Adrenal gland (tissue), 12 donors: ENCODE measurements around the gene VWC2L. TPM values are rescaled to one million over a fixed set of nuclear protein-coding genes. Genes with fewer than 3 reads are reported as not detected.

ENCODE experiments used
- DNase-seq, 7 donors: peaks; one replicate each; pipeline ENCODE4 v3.0.0-alpha.2; 2019 to 2020
- H3K27ac ChIP-seq, 5 donors: fragments of 200-600 bp; sonication (generic) in 4 of 5; 1 replicate in 3 of 5; 2 replicates in 2 of 5; pipeline versions ENCODE4 v1.5.1 to v1.8.0; 2016 to 2020; ENCODE audit warnings: mild to moderate bottlenecking in 1 of 5
- H3K27me3 ChIP-seq: fragments of 200-600 bp; 2 replicates; pipeline ENCODE4 v1.8.0; 2021
- H3K36me3 ChIP-seq, 2 donors: fragments of 200-600 bp; replicated peaks in 1 of 2; 1 replicate in 1 of 2; 2 replicates in 1 of 2; pipeline versions ENCODE4 v1.5.1 to v1.8.0; 2018 to 2022
- H3K4me1 ChIP-seq, 2 donors: fragments of 200-600 bp; replicated peaks in 1 of 2; 1 replicate in 1 of 2; 2 replicates in 1 of 2; pipeline versions ENCODE4 v1.5.1 to v1.8.0; 2018 to 2021
- H3K4me3 ChIP-seq, 4 donors: fragments of 200-600 bp; sonication (generic) in 3 of 4; one replicate each; pipeline ENCODE4 v1.5.1; 2016 to 2018
- H3K9me3 ChIP-seq, 3 donors: fragments of 200-600 bp; sonication (generic) in 1 of 3; replicated peaks in 1 of 3; 1 replicate in 2 of 3; 2 replicates in 1 of 3; pipeline versions ENCODE4 v1.5.1 to v1.8.0; 2016 to 2021
- CTCF ChIP-seq, 6 experiments: fragments of 450-650 bp in 4 of 6; fragments of 200-600 bp in 2 of 6; sonication (generic) in 1 of 6; IDR thresholded peaks; 1 replicate in 5 of 6; 2 replicates in 1 of 6; pipeline versions ENCODE4 v1.5.1 to v1.8.0; 2016 to 2021; ENCODE audit warnings: antibody characterized with exemption in 6 of 6, mild to moderate bottlenecking in 2 of 6, moderate library complexity in 1 of 6
- POLR2A ChIP-seq, 2 donors: fragments of 450-650 bp; IDR thresholded peaks; one replicate each; pipeline ENCODE4 v1.6.1; 2017; ENCODE audit warnings: antibody characterized with exemption in 2 of 2, mild to moderate bottlenecking in 2 of 2, moderate library complexity in 1 of 2
- WGBS, 4 donors: extraction: QIAGEN DNeasy Blood & Tissue Kit in 2 of 4; methylation state at CpG; one replicate each; pipeline versions ENCODE4 v1.1.5 to v1.1.7; 2013 to 2017; 5-methylcytosine and 5-hydroxymethylcytosine counted together
- intact Hi-C, 2 donors: fragments of 100-400 bp; cut with DNase I; formaldehyde crosslinking; loops; one replicate each; pipeline versions ENCODE4 v1.14.1 to v1.15.0; 2022 to 2023
- polyA plus RNA-seq, 3 donors: library from polyadenylated mRNA; stranded (reverse); fragments of 200-250 nt in 2 of 3; fragments of 350-450 nt in 1 of 3; fragmentation: Illumina TruSeq in 1 of 3; extraction: RNeasy Lipid Tissue Mini Kit (QIAGEN cat#74804) in 1 of 3; gene quantifications; one replicate each; pipeline ENCODE4 v1.2.3, GENCODE V29; 2013 to 2014
- total RNA-seq, 9 donors: library from RNA; depleted of rRNA in 4 of 9; stranded (reverse); fragments of >200 nt in 4 of 9; fragments of 120-200 nt in 1 of 9; fragmentation: NEBNext Ultra II Directional in 1 of 9; extraction: Animal tissue kit (Norgen Biotek cat#: 25700) in 1 of 9; gene quantifications; one replicate each; pipeline versions ENCODE4 v1.1.0 to v1.2.4, GENCODE V29; 2013 to 2023
- donor health status: healthy with polysubstance abuse.
- donor health status: Bipolar disorder and iron deficiency.
- donor health status: DM: yes; HTN: yes; CAD: no.
- donor health status: DM: no; HTN: no; CAD: no.
- donor health status: DM: no; HTN: no; CAD: no.
- donor health status: DM: yes; HTN: yes; CAD: no.

Gene VWC2L
- total and polyA plus RNA-seq, 12 donors, result 0.06 to 0.28 TPM; not detected in 10

GRCh38 chr2:214537929-214538328 is 127.1 kb downstream of the VWC2L start:
- TF ChIP-seq CTCF (IDR thresholded peaks at IDR 0.05) (no peak), POLR2A (IDR thresholded peaks at IDR 0.05) (no peak)
- Histone ChIP-seq H3K4me1 (no peaks in the 10 kb centered on the region), H3K36me3 (no peaks in the 10 kb centered on the region), H3K27ac (no peak overlapping the region), H3K9me3 (no peaks in the 10 kb centered on the region), H3K27me3 (no peaks in the 10 kb centered on the region), H3K4me3 (no peak overlapping the region)
- 50 to 74% (median 61%) methylated on average over 3 of the region's 3 CpGs for WGBS, 4 donors
- no peak for DNase-seq
- intact Hi-C loops, result no loop called here

GRCh38 chr2:214542295-214542694 is 131.4 kb downstream of the VWC2L start:
- Histone ChIP-seq H3K9me3 (no peaks in the 10 kb centered on the region), H3K27me3 (no peaks in the 10 kb centered on the region), H3K4me1 (no peaks in the 10 kb centered on the region), H3K27ac (no peak overlapping the region), H3K36me3 (no peaks in the 10 kb centered on the region), H3K4me3 (no peak overlapping the region)
- intact Hi-C loops, result no loop called here
- no peak for DNase-seq
- TF ChIP-seq CTCF (IDR thresholded peaks at IDR 0.05) (no peak), POLR2A (IDR thresholded peaks at IDR 0.05) (no peak)
- 51 to 68% (median 53%) methylated on average over 7 of the region's 7 CpGs for WGBS, 4 donors

DNA sequence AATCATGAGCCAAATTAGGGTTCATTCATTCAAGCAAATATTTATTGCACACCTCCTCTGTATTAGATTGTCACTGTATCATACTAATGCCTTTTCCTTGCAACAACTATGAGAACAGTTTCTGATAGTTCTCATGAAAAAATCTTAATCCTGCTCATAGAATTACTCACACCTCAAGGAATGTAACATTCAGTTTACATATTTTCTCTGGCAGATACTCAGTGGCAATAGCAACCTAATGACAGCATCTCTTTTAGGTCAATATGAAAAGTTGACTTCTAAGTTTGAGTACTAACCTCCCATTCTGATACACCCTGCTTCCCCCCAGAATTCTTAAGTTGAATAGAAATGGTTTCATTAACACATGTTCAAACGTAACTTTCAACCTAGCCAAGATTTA is 132.0 kb downstream of the VWC2L start:
- intact Hi-C loops, result no loop called here
- no peak for DNase-seq
- Histone ChIP-seq H3K9me3 (no peaks in the 10 kb centered on the region), H3K4me1 (no peaks in the 10 kb centered on the region), H3K36me3 (no peaks in the 10 kb centered on the region), H3K27ac (no peak overlapping the region), H3K4me3 (no peak overlapping the region), H3K27me3 (no peaks in the 10 kb centered on the region)
- WGBS, 4 donors, result 61 to 77% (median 62%) methylated on average over 1 of the region's 1 CpG
- no peak for TF ChIP-seq CTCF (IDR thresholded peaks at IDR 0.05)
- TF ChIP-seq POLR2A (IDR thresholded peaks at IDR 0.05), result no peak

DNA sequence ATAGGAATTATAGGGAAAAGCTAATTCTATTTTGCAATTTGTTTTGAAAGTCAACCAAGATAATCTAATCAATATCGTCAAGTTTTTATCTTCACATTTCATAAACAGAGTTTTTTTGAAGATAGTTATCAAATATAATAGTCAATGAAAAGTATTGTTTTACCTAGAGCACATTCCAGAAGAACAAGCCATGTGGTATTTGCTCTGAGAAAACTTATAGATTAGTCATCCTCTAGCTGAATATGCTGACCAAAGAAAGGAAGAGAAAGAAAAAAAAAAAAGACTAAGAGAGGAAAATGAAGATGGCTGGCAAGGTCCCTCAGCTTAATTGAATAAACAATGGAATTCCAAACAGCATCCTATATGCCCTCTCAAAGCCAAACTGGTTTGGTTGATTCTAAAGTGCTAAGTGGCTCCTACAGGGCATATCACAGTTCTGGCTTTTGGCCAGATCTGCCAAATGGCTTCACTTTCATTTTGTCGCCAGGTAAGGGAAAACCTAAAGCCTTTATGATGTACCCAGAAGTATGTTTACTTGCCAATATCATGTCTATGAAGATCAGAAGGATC is 132.6 kb downstream of the VWC2L start:
- 73 to 83% (median 77%) methylated on average over 2 of the region's 2 CpGs for WGBS, 4 donors
- no peaks in the 10 kb centered on the region for H3K27me3 ChIP-seq

More for the DNA sequence above, 132.6 kb downstream of the VWC2L start:
- Histone ChIP-seq H3K4me3 (no peak overlapping the region), H3K27ac (no peak overlapping the region), H3K9me3 (no peaks in the 10 kb centered on the region), H3K36me3 (no peaks in the 10 kb centered on the region), H3K4me1 (no peaks in the 10 kb centered on the region)
- TF ChIP-seq POLR2A (IDR thresholded peaks at IDR 0.05) (no peak), CTCF (IDR thresholded peaks at IDR 0.05) (no peak)
- intact Hi-C loops, result no loop called here
- no peak for DNase-seq
